H7 (cell line): ENCODE measurements around the gene GALE. TPM values are rescaled to one million over a fixed set of nuclear protein-coding genes. Genes with fewer than 3 reads are reported as not detected.
"Not testable (repeated sequence)": the region's sequence is repeated elsewhere in the genome, so short reads cannot be mapped to it uniquely, and the experiment has no call there.

Experiments used
- DNase-seq: peaks from one replicate; pipeline ENCODE4 v3.0.0; 2012
- H3K27me3 ChIP-seq: 2 replicates; pipeline ENCODE4 v1.6.0; 2011; ENCODE audit warnings: mild to moderate bottlenecking, low read length; ENCODE audit not compliant: control insufficient read depth, insufficient read depth
- H3K36me3 ChIP-seq: replicated peaks from 2 replicates; pipeline ENCODE4 v1.5.1; 2011; ENCODE audit warnings: low read length; ENCODE audit not compliant: control insufficient read depth, insufficient read depth
- H3K4me3 ChIP-seq: 2 replicates; pipeline ENCODE4 v1.5.1; 2011; ENCODE audit warnings: low read depth, mild to moderate bottlenecking, control low read depth, low read length, moderate library complexity; ENCODE audit not compliant: insufficient read depth
- total RNA-seq: library from RNA; depleted of rRNA; stranded (reverse); fragments of >200 nt; shearing (Covaris generic); gene quantifications from 2 replicates; pipeline ENCODE4 v1.2.3, GENCODE V29; 2014; rRNA removed

The GALE gene
- 72.0 and 103 TPM in 2 replicates for total RNA-seq

DNA sequence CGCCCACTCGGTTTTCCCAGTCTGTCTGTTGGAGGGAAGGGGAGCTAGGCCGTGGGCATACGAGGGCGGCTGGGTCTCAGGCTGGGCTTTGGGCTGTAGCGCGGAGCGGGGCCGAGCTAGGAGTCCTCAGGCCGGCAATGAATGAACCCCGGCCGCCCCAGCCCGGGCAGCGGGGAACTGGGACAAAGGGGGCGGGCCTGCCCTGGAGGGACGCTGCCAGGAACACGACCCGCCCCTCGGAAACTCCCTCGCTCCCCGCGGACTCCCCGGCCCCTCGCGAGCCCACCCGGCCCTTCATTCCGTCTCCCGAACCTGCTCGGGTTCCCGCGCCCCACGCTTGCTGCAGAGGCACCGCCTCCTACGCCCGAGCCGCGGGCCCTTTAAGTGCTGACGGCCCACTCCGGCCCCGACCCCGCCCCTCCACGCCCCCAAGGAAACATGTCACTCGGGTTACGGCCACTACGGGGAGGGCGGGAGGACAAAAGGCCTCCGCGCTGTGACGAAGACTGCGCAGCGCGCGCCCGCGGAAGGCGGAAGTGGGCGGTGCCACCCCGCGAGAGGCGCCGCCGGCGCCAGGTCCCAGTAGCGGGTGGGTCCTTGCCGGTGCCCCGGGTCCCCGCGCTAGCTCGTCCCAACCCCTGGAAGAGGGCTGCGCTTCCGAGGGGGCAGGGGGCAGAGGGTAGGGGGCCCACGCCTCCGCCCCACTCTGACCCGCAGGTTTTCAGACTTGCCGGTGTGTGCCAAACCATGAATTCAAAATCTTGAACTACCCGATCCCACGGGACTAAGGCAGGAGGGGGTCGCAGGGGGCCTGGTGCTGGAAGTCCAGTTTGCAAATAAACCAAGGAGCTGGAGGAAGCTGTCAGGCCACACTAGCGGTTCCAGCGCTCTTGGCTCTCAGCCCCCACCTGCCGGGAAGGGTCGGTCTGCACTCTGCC is at the start of gene GALE:
Gene GALE (minus strand): TSS at position 355 of the 938 bp plus-strand sequence. CDS start 1,747 bp downstream, outside the sequence.
- DNase-seq, result peak; percentile 93
- H3K36me3 ChIP-seq, result peaks cover 11% of the 10 kb centered on the region
- peaks cover 9% of the 10 kb centered on the region; the same call in 1 of the 2 replicates for H3K27me3 ChIP-seq
- peak within 1 kb of the TSS; percentile 73 for H3K4me3 ChIP-seq

DNA sequence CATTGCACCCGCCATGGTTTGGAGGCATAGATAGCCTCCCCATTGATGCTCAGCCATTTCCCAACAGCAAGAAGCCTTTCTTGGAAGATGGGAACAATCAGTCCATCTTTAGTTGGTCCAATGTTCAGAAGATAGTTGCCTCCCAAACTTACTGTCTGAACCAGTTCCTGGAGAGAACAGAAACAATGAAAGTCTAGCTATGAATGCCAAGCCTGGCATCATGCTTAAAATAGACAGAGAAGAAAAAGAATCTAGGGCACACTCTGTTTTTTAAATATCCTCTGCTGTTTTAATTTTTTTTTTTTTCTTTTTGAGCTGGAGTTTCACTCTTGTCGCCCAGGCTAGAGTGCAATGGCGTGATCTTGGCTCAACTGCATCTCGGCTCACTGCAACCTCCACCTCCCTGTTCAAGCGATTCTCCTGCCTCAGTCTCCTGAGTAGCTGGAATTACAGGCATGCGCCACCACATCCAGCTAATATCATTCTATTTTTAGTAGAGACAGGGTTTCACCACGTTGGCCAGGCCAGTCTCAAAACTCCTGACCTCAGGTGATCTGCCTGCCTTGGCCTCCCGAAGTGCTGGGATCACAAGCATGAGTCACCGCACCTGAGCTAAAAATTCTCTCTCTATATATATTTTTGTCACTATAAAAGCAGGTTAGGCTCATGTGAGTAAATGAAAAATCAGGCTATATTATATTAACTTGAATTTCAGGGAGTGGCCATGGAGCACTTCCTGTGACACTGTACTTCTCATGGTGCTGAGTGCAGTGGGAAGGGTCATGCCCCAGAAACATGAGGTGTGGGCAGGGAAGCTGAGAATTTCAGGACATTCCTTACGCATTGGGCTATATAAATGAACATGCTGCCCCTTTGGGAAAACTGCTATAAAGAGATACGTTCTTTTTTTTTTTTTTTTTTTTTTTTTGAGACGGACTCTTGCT is 48.4 kb upstream of the GALE start:
- no peaks in the 10 kb centered on the region for H3K36me3 ChIP-seq
- DNase-seq, result no peak
- no peaks in the 10 kb centered on the region for H3K27me3 ChIP-seq
- no peak overlapping the region for H3K4me3 ChIP-seq

DNA sequence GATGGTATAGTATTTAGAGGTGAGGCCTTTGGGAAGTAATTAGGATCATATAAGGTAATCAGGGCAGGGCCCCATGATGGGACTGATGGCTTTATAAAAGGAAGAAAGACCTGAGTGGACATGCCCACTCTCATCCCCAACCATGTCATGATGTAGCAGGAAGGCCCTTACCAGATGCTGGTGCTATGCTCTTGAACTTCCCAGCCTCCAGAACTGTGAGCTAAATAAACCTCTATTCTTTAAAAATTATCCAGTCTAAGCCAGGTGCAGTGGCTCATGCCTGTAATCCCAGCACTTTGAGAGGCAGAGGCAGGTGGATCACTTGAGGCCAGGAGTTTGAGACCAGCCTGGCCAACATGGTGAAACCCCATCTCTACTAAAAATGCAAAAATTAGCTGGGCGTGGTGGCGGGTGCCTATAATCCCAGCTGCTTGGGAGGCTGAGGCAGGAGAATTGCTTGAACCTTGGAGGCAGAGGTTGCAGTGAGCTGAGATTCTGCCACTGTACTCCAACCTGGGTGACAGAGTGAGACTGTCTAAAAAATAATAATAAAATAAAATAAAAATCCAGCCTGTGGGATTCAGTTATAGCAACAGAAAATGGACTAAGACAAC is 47.0 kb upstream of the GALE start:
- not testable (repeated sequence) for H3K4me3 ChIP-seq, H3K27me3 ChIP-seq, H3K36me3 ChIP-seq, DNase-seq

DNA sequence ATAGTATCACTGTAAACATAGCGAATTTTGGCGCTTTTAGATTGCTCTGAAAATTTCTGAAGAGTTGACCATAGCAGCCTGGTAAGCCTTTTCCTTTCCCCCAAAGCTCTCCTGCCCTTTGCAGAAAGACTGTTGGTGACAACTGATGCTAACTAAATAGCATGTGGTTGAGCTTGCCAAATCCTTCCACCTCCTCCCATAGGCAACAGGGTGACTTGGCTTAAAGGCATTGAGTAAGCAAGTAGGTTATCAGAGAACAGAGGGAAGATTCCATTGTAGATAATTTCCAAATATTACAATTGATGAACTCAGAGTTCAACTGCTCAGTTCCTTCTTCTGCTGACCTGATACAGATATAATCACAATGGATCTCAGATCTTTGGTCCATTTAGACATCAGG is 44.6 kb upstream of the GALE start:
- DNase-seq, result no peak
- no peaks in the 10 kb centered on the region for H3K36me3 ChIP-seq
- H3K27me3 ChIP-seq, result peaks cover 1% of the 10 kb centered on the region
- no peak overlapping the region for H3K4me3 ChIP-seq

DNA sequence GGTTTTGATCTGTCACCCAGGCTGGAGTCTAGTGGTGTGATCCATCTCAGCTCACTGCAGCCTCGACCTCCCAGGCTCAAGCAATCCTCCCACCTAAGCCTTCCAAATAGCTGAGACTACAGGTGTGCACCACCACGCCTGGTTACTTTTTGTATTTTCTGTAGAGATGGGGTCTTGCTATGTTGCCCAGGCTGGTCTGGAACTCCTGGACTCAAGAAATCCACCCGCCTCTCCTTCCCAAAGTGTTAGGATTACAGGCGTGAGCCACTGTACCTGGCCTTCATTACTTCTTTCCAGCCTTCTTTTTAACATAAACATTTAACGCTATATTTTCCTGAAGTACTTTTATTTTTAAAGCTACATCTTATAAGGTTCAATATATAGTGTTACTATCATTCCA is 43.1 kb upstream of the GALE start:
- no peak for DNase-seq

DNA sequence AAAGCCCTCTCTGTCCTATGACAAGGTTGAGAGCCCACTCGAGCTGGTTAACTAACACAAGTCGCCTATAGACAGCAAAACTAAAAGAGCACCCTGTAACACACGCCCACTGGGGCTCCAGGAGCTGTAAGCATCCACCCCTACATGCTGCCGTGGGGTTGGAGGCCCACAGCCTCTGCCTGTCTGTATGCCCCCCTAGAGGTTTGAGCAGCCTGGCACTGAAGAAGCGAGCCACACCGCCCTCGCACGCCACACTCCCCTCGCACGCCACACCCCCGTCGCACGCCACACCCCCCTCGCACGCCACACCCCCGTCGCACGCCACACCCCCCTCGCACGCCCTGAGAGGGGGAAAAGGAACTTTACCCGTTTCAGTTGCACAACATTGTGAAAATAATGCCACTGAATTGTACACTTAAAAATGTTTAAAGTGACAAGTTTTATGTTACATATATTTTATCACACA is 37.9 kb upstream of the GALE start:
- peak; percentile 86 for DNase-seq
- Histone ChIP-seq H3K4me3 (peak overlapping the region; percentile 46), H3K27me3 (peaks cover 7% of the 10 kb centered on the region), H3K36me3 (no peaks in the 10 kb centered on the region)

More for the DNA sequence above, 43.1 kb upstream of the GALE start:
- peaks cover 1% of the 10 kb centered on the region for H3K27me3 ChIP-seq
- no peak overlapping the region for H3K4me3 ChIP-seq
- H3K36me3 ChIP-seq, result no peaks in the 10 kb centered on the region

DNA sequence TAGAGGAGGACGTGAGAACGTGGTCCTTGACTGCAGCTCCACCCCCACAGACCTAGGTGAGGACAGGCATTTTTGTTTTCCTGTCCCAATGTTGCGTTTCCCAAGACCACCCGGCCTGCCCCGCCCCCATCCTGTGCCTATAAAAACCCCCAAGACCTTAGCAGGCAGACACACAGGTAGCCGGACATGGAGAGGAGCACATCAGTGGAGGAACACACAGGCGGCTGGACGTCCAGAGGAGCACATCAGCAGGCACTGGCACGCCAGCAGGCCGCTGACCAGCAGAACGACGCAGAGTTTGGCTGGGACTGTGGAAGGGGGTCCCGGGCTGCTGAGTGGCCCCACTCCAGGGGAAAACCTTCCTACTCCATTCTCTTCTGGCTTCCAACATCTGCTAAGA is 37.4 kb upstream of the GALE start:
- peaks cover 7% of the 10 kb centered on the region for H3K27me3 ChIP-seq
- no peaks in the 10 kb centered on the region for H3K36me3 ChIP-seq
- H3K4me3 ChIP-seq, result peak overlapping the region; percentile 46
- peak; percentile 10 for DNase-seq

DNA sequence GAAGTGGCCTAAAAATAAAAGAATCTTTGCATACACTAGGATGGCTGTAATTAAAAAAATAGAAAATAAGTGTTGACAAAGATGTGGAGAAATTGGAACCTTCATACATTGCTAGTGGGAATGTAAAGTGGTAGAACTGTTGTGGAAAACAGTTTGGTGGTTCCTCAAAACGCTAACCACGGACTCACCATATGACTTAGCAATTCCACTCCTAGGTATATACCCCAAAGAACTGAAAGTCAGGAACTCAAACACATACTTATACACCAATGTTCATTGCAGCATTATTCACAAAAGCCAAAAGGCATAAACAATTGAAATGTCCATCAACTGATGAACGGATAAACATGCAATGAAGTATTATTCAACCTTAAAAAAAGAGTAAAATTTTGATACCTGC is 35.5 kb upstream of the GALE start:
- H3K36me3 ChIP-seq, result no peaks in the 10 kb centered on the region
- no peak for DNase-seq
- H3K4me3 ChIP-seq, result no peak overlapping the region
- H3K27me3 ChIP-seq, result peaks cover 6% of the 10 kb centered on the region

DNA sequence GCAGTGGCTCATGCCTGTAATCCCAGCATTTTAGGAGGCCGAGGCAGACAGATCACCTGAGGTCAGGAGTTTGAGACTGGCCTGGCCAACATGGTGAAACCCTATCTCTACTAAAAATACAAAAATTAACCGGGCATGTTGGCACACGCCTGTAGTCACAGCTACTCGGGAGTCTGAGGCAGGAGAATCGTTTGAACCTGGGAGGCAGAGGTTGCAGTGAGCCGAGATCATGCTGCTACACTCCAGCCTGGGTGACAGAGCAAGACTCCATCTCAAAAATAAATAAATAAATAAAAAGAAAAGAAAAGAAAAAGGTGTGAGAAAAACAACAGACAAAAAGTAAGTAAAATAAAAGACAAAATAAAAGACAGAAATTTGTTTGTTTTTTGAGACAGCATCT is 33.6 kb upstream of the GALE start:
- H3K4me3 ChIP-seq, H3K27me3 ChIP-seq, H3K36me3 ChIP-seq, DNase-seq: not testable (repeated sequence)

DNA sequence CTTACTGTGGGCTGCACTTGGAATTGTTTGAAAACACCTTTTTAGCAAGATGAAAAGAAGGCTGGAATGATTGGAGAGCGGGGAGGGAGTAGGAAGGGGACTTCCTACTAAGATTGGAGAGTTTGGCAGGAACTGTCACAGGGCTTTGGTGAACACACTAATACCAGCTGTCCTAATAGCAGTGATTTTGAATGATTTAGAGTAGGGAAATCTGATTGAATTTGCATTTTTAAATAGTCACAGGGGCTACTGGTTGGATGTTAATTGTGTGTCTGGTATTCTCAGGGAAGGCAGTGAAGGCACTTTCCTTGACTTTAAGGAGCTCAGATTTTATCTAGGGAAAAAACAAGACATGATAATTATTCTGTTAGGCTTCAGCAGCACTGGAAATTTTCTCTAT is 27.2 kb upstream of the GALE start:
- H3K36me3 ChIP-seq, result no peaks in the 10 kb centered on the region
- DNase-seq, result no peak

DNA sequence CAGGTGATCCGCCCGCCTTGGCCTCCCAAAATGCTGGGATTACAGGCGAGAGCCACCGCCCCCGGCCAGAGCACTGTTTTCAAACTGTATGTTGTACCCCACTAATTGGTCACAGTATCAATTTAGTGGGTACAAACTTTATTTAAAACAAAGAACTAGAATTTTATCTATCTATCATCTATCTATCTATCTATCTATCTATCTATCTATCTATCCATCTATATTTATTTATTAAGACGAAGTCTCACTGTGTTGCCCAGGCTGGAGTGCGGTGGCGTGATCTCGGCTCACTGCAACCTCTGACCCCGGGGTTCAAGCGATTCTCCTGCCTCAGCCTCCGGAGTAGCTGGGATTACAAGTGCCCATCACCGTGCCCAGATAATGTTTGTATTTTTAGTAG is 26.0 kb upstream of the GALE start:
- DNase-seq, H3K4me3 ChIP-seq, H3K27me3 ChIP-seq, H3K36me3 ChIP-seq: not testable (repeated sequence)

More for the DNA sequence above, 27.2 kb upstream of the GALE start:
- H3K4me3 ChIP-seq, result no peak overlapping the region
- no peaks in the 10 kb centered on the region for H3K27me3 ChIP-seq

DNA sequence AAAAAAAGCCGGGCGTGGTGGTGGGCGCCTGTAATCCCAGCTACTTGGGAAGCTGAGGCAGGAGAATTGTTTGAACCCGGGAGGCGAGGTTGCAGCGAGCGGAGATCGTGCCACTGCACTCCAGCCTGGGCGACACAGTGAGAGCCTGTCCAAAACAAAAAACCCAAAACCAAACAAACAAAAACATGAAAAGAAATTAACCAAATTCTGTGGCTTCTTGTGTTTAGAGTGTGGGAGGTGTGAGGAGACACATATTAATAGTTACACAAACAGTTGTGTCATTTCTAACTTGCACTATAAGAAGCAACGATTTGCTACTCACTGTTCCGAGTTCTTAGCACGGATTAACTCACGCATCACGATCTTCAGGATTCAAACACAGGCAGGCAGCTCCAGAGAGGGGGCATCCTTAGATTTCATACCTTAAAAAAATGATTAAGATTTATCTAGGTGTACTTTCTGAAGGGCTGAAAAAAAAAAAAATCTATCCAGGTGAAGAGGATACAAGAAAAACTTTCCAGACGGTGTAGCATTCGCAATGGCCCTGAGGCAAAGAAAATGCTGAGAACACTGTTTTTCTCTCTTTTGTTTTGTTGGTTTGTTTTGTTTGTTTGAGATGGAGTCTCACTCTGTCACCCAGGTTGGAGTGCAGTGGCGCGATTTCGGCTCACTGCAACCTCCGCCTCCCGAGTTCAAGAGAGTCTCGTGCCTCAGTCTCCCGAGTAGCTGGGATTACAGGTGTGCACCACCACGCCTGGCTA is 25.4 kb upstream of the GALE start:
- Histone ChIP-seq H3K36me3 (no peaks in the 10 kb centered on the region), H3K4me3 (peak overlapping the region; percentile 98), H3K27me3 (no peaks in the 10 kb centered on the region)
- DNase-seq, result no peak

DNA sequence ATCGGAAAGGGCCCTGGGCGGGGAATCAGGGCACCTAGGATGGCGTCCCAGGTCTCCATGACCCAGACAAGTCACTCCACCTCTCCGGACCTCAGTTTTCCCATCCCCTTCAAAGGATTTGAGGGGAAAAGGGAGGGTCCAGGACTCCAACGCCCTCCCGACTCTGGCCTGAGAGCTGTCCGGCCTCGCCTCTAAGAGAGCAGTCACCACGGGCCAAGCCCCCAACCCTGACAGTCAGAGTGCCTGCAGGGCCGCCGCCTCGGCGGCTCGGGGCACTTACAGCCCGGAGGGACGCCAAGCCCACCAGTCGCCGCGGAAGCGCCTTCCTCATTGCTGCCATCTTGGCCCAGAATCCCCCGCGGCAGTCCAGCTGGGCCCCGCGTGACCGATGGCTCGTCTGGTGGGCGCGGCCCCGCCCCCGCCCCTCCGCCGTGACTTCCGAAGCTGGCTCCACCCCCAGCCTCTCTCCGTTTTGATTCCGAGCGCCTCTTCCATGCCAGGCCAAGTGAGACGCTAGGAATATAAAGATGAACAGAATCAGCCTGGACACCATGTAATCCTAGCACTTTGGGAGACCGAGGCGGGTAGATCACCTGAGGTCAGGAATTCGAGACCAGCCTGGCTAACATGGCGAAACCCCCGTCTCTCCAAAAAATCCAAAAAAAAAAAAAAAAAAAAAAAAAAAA is 24.7 kb upstream of the GALE start, which contains the start of gene HMGCL:
Gene HMGCL (minus strand): TSS at position 354 of the 686 bp plus-strand sequence. CDS start 14 bp downstream, at position 340.
- DNase-seq, result peak; percentile 93
- Histone ChIP-seq H3K4me3 (peak within 1 kb of the TSS; percentile 98), H3K36me3 (no peaks in the 10 kb centered on the region), H3K27me3 (no peaks in the 10 kb centered on the region)
